GDM1 (cell line): ENCODE measurements around the gene NDUFA11.

Source experiments
- DNase-seq: peaks from one replicate; lab custom pipeline; 2025; lab: John Stamatoyannopoulos, UW

The NDUFA11 gene

GRCh38 chr19:5932609-5933262, 29.1 kb upstream of the NDUFA11 start:
- no peak for DNase-seq

- no peak for DNase-seq
Observed at GRCh38 chr19:5932146-5932545, 28.6 kb upstream of the NDUFA11 start.

- no peak for DNase-seq
Observed at GRCh38 chr19:5931251-5931650, 27.7 kb upstream of the NDUFA11 start.

- DNase-seq, result no peak
Observed at GRCh38 chr19:5929625-5930024, 26.0 kb upstream of the NDUFA11 start.

- no peak for DNase-seq
Observed at GRCh38 chr19:5929179-5929578, 25.6 kb upstream of the NDUFA11 start.

- no peak for DNase-seq
Observed at GRCh38 chr19:5927441-5927821, 23.8 kb upstream of the NDUFA11 start.

GRCh38 chr19:5926641-5927440, 23.3 kb upstream of the NDUFA11 start:
- no peak for DNase-seq

- DNase-seq, result no peak
Observed at GRCh38 chr19:5925830-5926427, 22.3 kb upstream of the NDUFA11 start.

GRCh38 chr19:5923356-5923755, 19.8 kb upstream of the NDUFA11 start:
- DNase-seq, result no peak

GRCh38 chr19:5922161-5922545, 18.6 kb upstream of the NDUFA11 start:
- DNase-seq, result no peak

- DNase-seq, result no peak
Observed at GRCh38 chr19:5921516-5922160, 18.0 kb upstream of the NDUFA11 start.

- DNase-seq, result no peak
Observed at GRCh38 chr19:5918463-5919079, 15.0 kb upstream of the NDUFA11 start.

GRCh38 chr19:5917431-5918107, 14.0 kb upstream of the NDUFA11 start:
- DNase-seq, result no peak

- no peak for DNase-seq
Observed at GRCh38 chr19:5916181-5916708, 12.7 kb upstream of the NDUFA11 start.

GRCh38 chr19:5915782-5916165, 12.2 kb upstream of the NDUFA11 start:
- no peak for DNase-seq

- DNase-seq, result no peak
Observed at GRCh38 chr19:5914946-5915781, 11.6 kb upstream of the NDUFA11 start.

- no peak for DNase-seq
Observed at GRCh38 chr19:5914358-5914774, 10.8 kb upstream of the NDUFA11 start.

GRCh38 chr19:5913739-5914357, 10.3 kb upstream of the NDUFA11 start, which contains the start of gene CAPS:
Gene CAPS, plus strand, starts transcription at chr19:5914254. Its CDS starts 153 bp downstream, at chr19:5914407.
- no peak for DNase-seq

GRCh38 chr19:5911366-5911765, 7.8 kb upstream of the NDUFA11 start:
- DNase-seq, result no peak

- no peak for DNase-seq
Observed at GRCh38 chr19:5910638-5910907, 7.0 kb upstream of the NDUFA11 start.
